Stimulated activated CD4-positive, alpha-beta T cell treated with anti-CD3 and anti-CD28 coated beads, Interleukin-2, amount 100 ng/mL, for 48 hours (primary cell): ENCODE data around the gene TENM4.

Experiments used
- DNase-seq, 2 donors: peaks; one replicate each; pipeline ENCODE4 v3.0.0-alpha.2; 2020

Gene TENM4

GRCh38 chr11:79044201-79044600, 396.6 kb downstream of the TENM4 start:
- DNase-seq = no peak

- DNase-seq = no peak
Observed at GRCh38 chr11:79043726-79044125, 397.1 kb downstream of the TENM4 start.

- no peak for DNase-seq
Observed at GRCh38 chr11:79042824-79043223, 398.0 kb downstream of the TENM4 start.

GRCh38 chr11:79040348-79040747, 400.5 kb downstream of the TENM4 start:
- no peak for DNase-seq

GRCh38 chr11:79039122-79039521, 401.7 kb downstream of the TENM4 start:
- no peak for DNase-seq

- no peak for DNase-seq
Observed at GRCh38 chr11:79035881-79036280, 404.9 kb downstream of the TENM4 start.

- no peak for DNase-seq
Observed at GRCh38 chr11:79033833-79034232, 407.0 kb downstream of the TENM4 start.

- no peak for DNase-seq
Observed at GRCh38 chr11:79030448-79030847, 410.4 kb downstream of the TENM4 start.

GRCh38 chr11:79028225-79028624, 412.6 kb downstream of the TENM4 start:
- DNase-seq = no peak

- DNase-seq = no peak
Observed at GRCh38 chr11:79026803-79027445, 413.9 kb downstream of the TENM4 start.

- no peak for DNase-seq
Observed at GRCh38 chr11:79025622-79026021, 415.2 kb downstream of the TENM4 start.

GRCh38 chr11:79025097-79025496, 415.7 kb downstream of the TENM4 start:
- DNase-seq = no peak

GRCh38 chr11:79022265-79022664, 418.6 kb downstream of the TENM4 start:
- DNase-seq = no peak

- DNase-seq = no peak
Observed at GRCh38 chr11:79021601-79022000, 419.2 kb downstream of the TENM4 start.

- no peak for DNase-seq
Observed at GRCh38 chr11:79019975-79020374, 420.9 kb downstream of the TENM4 start.

GRCh38 chr11:79019277-79019676, 421.6 kb downstream of the TENM4 start:
- no peak for DNase-seq

- no peak for DNase-seq
Observed at GRCh38 chr11:79018371-79018849, 422.4 kb downstream of the TENM4 start.

GRCh38 chr11:79017811-79018210, 423.0 kb downstream of the TENM4 start:
- DNase-seq = no peak

GRCh38 chr11:79013509-79013908, 427.3 kb downstream of the TENM4 start:
- no peak for DNase-seq

- no peak for DNase-seq
Observed at GRCh38 chr11:79011357-79011756, 429.5 kb downstream of the TENM4 start.

- no peak for DNase-seq
Observed at GRCh38 chr11:79007771-79008402, 432.9 kb downstream of the TENM4 start.

- no peak for DNase-seq
Observed at GRCh38 chr11:79006854-79007253, 434.0 kb downstream of the TENM4 start.

GRCh38 chr11:78996007-78996406, 444.8 kb downstream of the TENM4 start:
- no peak for DNase-seq

- no peak for DNase-seq
Observed at GRCh38 chr11:78995171-78995570, 445.7 kb downstream of the TENM4 start.
